GM12878 (cell line): Measurements from ENCODE around the gene LFNG. TPM values are rescaled to one million over a fixed set of nuclear protein-coding genes. Genes with fewer than 3 reads are reported as not detected.

Source experiments
- ATAC-seq: fragments of 200-7000 bp; cut with Tn5 transposase; 3 replicates; pipeline ENCODE4 v1.9.1; 2020; ENCODE audit warnings: mild to moderate bottlenecking, moderate library complexity
- BruUV-seq: library from RNA; stranded (reverse); fragments of 400-500 nt; replicated peaks from 2 replicates; lab custom pipeline; 2021; lab: Mats Ljungman, UMichigan
- CTCF ChIA-PET: fragments of 300-600 bp; sonication (Branson Sonifier 250); formaldehyde crosslinking; extraction: SDS; loops from one replicate; lab custom pipeline; 2021; ENCODE audit warnings: inconsistent platforms; lab: Yijun Ruan, JAX
- POLR2A ChIA-PET: fragments of 350-600 bp; formaldehyde crosslinking; extraction: SDS; loops from one replicate; lab custom pipeline; 2021; ENCODE audit warnings: inconsistent platforms; lab: Charles Lee
- RAD21 ChIA-PET: fragments of 300-600 bp; sonication (Branson Sonifier 250); formaldehyde crosslinking; loops from one replicate; lab custom pipeline; 2023; ENCODE audit warnings: antibody characterized with exemption; ENCODE audit not compliant: unreplicated experiment; lab: Charles Lee
- SMC1A ChIA-PET: fragments of 300-600 bp; sonication (Branson Sonifier 250); formaldehyde crosslinking; loops from one replicate; lab custom pipeline; 2023; ENCODE audit not compliant: unreplicated experiment, uncharacterized antibody; lab: Charles Lee
- DNase-seq: peaks from one replicate; pipeline ENCODE4 v3.0.0-alpha.2; 2011; ENCODE audit warnings: low read depth, low spot score
- FAIRE-seq: peaks from 3 replicates; lab custom pipeline; 2011; peaks lifted over from hg19 to GRCh38; lab: Jason Lieb, UNC
- H2AFZ ChIP-seq: 2 replicates; pipeline ENCODE4 v1.6.0; 2011; ENCODE audit warnings: low read depth, low read length, control low read depth; ENCODE audit not compliant: control insufficient read depth
- H3K27ac ChIP-seq: 2 replicates; pipeline ENCODE4 v1.5.1; 2011; ENCODE audit warnings: control low read depth; ENCODE audit not compliant: control insufficient read depth, insufficient read depth
- H3K27me3 ChIP-seq, 2 experiments: replicated peaks in 1 of 2; 2 replicates each; pipeline versions ENCODE4 v1.6.0 to v1.6.1; 2011; ENCODE audit warnings: low read length in 1 of 2; ENCODE audit not compliant: control insufficient read depth in 2 of 2, insufficient read depth in 2 of 2
- H3K36me3 ChIP-seq, 2 experiments: 2 replicates each; pipeline ENCODE4 v1.5.1; 2011; ENCODE audit warnings: low read length in 1 of 2; ENCODE audit not compliant: control insufficient read depth in 2 of 2, insufficient read depth in 2 of 2
- H3K4me1 ChIP-seq: 2 replicates; pipeline ENCODE4 v1.6.1; 2011; ENCODE audit warnings: mild to moderate bottlenecking, low read length, moderate library complexity, mixed read lengths; ENCODE audit not compliant: control insufficient read depth, insufficient read depth
- H3K4me2 ChIP-seq: 2 replicates; pipeline ENCODE4 v1.6.0; 2011; ENCODE audit warnings: control low read depth; ENCODE audit not compliant: control insufficient read depth, insufficient read depth
- H3K4me3 ChIP-seq: fragments of 200-600 bp; sonication (generic); 2 replicates; pipeline ENCODE4 v1.5.1; 2016
- H3K79me2 ChIP-seq: 2 replicates; pipeline ENCODE4 v1.6.0; 2011; ENCODE audit warnings: low read length; ENCODE audit not compliant: control insufficient read depth, insufficient read depth
- H3K9ac ChIP-seq: 2 replicates; pipeline ENCODE4 v1.8.0; 2011; ENCODE audit warnings: low read length, control low read depth, mixed read lengths; ENCODE audit not compliant: control insufficient read depth, insufficient read depth
- H3K9me3 ChIP-seq: replicated peaks from 3 replicates; pipeline ENCODE4 v1.5.1; 2011; ENCODE audit warnings: mild to moderate bottlenecking, low read length; ENCODE audit not compliant: control insufficient read depth, insufficient read depth
- H4K20me1 ChIP-seq: 2 replicates; pipeline ENCODE4 v1.6.0; 2011; ENCODE audit not compliant: control insufficient read depth, insufficient read depth
- HCFC1 ChIP-seq: fragments of 150-350 bp; IDR thresholded peaks from 2 replicates; pipeline ENCODE4 v1.6.1; 2014; ENCODE audit warnings: low read length
- NRF1 ChIP-seq: conservative IDR thresholded peaks from 2 replicates; pipeline ENCODE4 v1.6.1; 2011; ENCODE audit warnings: mild to moderate bottlenecking, low read depth, low read length, improper control_type of control experiment
- PAX5 ChIP-seq: IDR thresholded peaks from 2 replicates; pipeline ENCODE4 v1.6.1; 2011; ENCODE audit warnings: low read depth, low read length, borderline replicate concordance
- SMAD5 ChIP-seq: IDR thresholded peaks from 2 replicates; pipeline ENCODE4 v1.6.1; 2016; ENCODE audit warnings: antibody characterized with exemption, low read depth
- SMC3 ChIP-seq: IDR thresholded peaks from 2 replicates; pipeline ENCODE4 v1.6.1; 2011; ENCODE audit warnings: low read length, improper control_type of control experiment, borderline replicate concordance
- SREBF2 ChIP-seq: IDR thresholded peaks from 2 replicates; pipeline ENCODE4 v1.6.1; 2012; ENCODE audit warnings: mild to moderate bottlenecking, low read length
- TCF7 ChIP-seq: IDR thresholded peaks from 2 replicates; pipeline ENCODE4 v1.6.1; 2014; ENCODE audit warnings: antibody characterized with exemption, borderline replicate concordance
- ZBTB11 ChIP-seq: fragments of 450-650 bp; formaldehyde crosslinking; IDR thresholded peaks from 2 replicates; pipeline ENCODE4 v1.5.0; 2022; ENCODE audit warnings: mild to moderate bottlenecking, missing genetic modification characterization
- WGBS: methylation state at CpG from one replicate; pipeline ENCODE4 v1.1.6; 2016; ENCODE audit warnings: low lambda C conversion rate; ENCODE audit not compliant: insufficient replicate concordance, insufficient coverage; ENCODE audit errors: missing lambda C conversion rate; 5-methylcytosine and 5-hydroxymethylcytosine counted together
- in situ Hi-C: fragments of 300-500 bp; cut with MboI; formaldehyde crosslinking; loops from 9 replicates; pipeline ENCODE4 v1.14.3; 2018; ENCODE audit warnings: mixed read lengths
- intact Hi-C: fragments of 100-400 bp; cut with micrococcal nuclease; formaldehyde crosslinking; loops from one replicate; pipeline ENCODE4 v1.14.2; 2022; ENCODE audit not compliant: unreplicated experiment
- polyA plus RNA-seq, 11 experiments: library from polyadenylated mRNA; depleted of rRNA in 4 of 11; unstranded in 6 of 11; stranded (reverse) in 5 of 11; fragments of >200 nt; fragmentation: Nextera tagmentation in 4 of 11; fragmentation: Illumina TruSeq in 1 of 11; extraction: Ambion mirVana in 4 of 11; extraction: Trizol in 1 of 11; gene quantifications; 1 replicate in 1 of 11; 2 replicates in 10 of 11; pipeline versions ENCODE4 v1.2.1 to v1.2.3, GENCODE V29; 2011 to 2016; ENCODE audit warnings: inconsistent platforms in 2 of 11, missing spikeins in 2 of 11, low read depth in 1 of 11
- total RNA-seq, 4 experiments: library from RNA; depleted of rRNA in 3 of 4; stranded (reverse); fragments of >200 nt in 3 of 4; fragmentation: Illumina TruSeq in 1 of 4; extraction: Trizol in 1 of 4; gene quantifications; 2 replicates each; pipeline versions ENCODE4 v1.2.1 to v1.2.3, GENCODE V29; 2013 to 2021

Gene LFNG
- total and polyA plus RNA-seq, 10 of the 15 experiments (the other 5 are each of a cell fraction or from before 2014, with no cell fraction given), result 0.09 to 0.68 (median 0.33) TPM; not detected in 2

DNA sequence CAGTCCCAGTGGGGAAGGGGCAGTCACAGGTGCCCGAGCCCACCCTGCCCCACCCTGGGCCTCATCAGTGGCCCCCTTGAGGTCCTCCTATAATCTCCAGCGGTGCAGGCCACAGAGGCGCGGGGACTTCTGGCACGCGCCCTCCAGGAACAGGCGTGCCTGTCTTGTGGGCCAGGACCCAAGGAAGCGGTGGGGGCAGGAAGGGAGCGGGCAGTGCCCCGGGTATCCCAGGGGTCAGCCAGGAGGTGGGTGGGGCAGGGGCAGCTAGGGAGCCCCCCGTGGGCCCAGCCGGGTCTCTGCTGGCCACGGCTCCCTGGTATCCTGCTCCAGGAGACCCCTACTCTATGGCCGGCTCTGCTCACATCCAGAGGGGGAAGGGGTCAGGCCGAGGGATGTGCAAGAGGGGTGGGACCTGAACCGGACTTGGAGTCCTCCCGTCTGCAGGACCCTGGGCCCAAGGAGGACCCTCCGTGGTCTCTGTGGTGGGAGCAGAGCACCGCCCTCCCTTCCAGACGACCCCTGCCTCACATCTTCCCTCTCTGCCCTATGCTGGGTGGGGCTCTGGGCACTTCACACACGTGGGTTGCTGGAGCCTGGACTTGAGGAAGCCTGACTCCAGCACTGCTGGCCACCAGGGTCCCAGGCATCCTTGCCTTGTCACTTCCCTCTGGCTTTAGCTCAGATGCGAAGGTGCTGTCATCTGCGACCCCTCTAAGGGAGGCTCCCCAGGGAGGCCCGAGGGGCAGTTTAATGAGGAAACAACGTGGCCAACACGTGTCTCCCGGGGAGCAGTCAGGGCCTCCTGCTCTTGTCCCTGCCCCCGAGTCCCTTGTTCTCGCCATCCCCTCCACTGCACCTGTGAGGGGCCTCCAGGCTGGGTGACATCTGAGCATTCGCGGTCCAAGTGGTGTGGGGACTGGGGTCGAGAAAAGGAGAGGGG lies 25.1 kb upstream of the LFNG start:
- RAD21 ChIA-PET, result no interaction called here
- ATAC-seq (no peak), FAIRE-seq (no peak), DNase-seq (no peak)
- SMC1A ChIA-PET, result no interaction called here
- in situ Hi-C loops, result no loop called here
- Histone ChIP-seq H3K27ac (no peak overlapping the region), H3K9ac (no peak overlapping the region), H3K9me3 (no peaks in the 10 kb centered on the region), H3K4me1 (no peaks in the 10 kb centered on the region), H3K4me3 (no peak overlapping the region), H2AFZ (no peak overlapping the region), H4K20me1 (no peaks in the 10 kb centered on the region), H3K4me2 (no peak overlapping the region), H3K36me3 (no peaks in the 10 kb centered on the region), H3K79me2 (no peaks in the 10 kb centered on the region), H3K27me3 (peaks cover 0 to 1% of the 10 kb centered on the region in 2 experiments; a peak in 1 of 4 replicates)
- POLR2A ChIA-PET, result no interaction called here
- TF ChIP-seq PAX5 (no peak), HCFC1 (no peak)
- no TSS peak for BruUV-seq
- intact Hi-C loops, result no loop called here
- WGBS, result 21% methylated on average over 25 of the region's 32 CpGs
- CTCF ChIA-PET, result interaction anchor here (1.0 kb wide), 1 partner anchor 157 kb away, joined by 3 read pairs; no protein-coding TSS in a partner anchor

- BruUV-seq, result no TSS peak
- Histone ChIP-seq H3K4me3 (no peak overlapping the region), H4K20me1 (no peaks in the 10 kb centered on the region), H3K27ac (no peak overlapping the region), H3K9me3 (no peaks in the 10 kb centered on the region), H3K36me3 (no peaks in the 10 kb centered on the region), H2AFZ (no peak overlapping the region), H3K79me2 (no peaks in the 10 kb centered on the region), H3K27me3 (peaks cover 0 to 1% of the 10 kb centered on the region in 2 experiments; a peak in 1 of 4 replicates), H3K4me1 (no peaks in the 10 kb centered on the region), H3K9ac (no peak overlapping the region), H3K4me2 (no peak overlapping the region)
- in situ Hi-C loops (no loop called here), intact Hi-C loops (no loop called here)
- ChIA-PET CTCF (no interaction called here), POLR2A (no interaction called here), RAD21 (no interaction called here), SMC1A (no interaction called here)
- DNase-seq (no peak), FAIRE-seq (no peak), ATAC-seq (no peak)
- WGBS, result 27% methylated on average over 21 of the region's 25 CpGs
- no peak for TF ChIP-seq TCF7
- TF ChIP-seq SMC3, result no peak
- no peak for TF ChIP-seq ZBTB11 (CRISPR knock-in tag)
- TF ChIP-seq SREBF2, result no peak
- no peak for TF ChIP-seq SMAD5
- TF ChIP-seq NRF1, result no peak
Observed at GRCh38 chr7:2495418-2496299, 23.9 kb upstream of the LFNG start.
